GM12864 (cell line): ENCODE measurements around the gene SMOC2.

ENCODE experiments used
- DNase-seq: peaks from one replicate; pipeline ENCODE4 v3.0.0-alpha.2; 2011; ENCODE audit warnings: low read depth
- H3K4me3 ChIP-seq: 2 replicates; pipeline ENCODE4 v1.5.1; 2011; ENCODE audit warnings: mild to moderate bottlenecking, low read depth, low read length, control low read depth
- CTCF ChIP-seq: IDR thresholded peaks from 2 replicates; pipeline ENCODE4 v1.5.1; 2011; ENCODE audit warnings: low read depth, mild to moderate bottlenecking, moderate library complexity, low read length, control low read depth, inconsistent platforms; ENCODE audit errors: missing control alignments

Gene SMOC2

GRCh38 chr6:168542301-168542700 lies 101.3 kb downstream of the SMOC2 start:
- TF ChIP-seq CTCF: no peak
- DNase-seq: no peak

GRCh38 chr6:168545428-168545827 lies 104.4 kb downstream of the SMOC2 start:
- H3K4me3 ChIP-seq: no peak overlapping the region
- TF ChIP-seq CTCF: no peak
- no peak for DNase-seq

More at GRCh38 chr6:168542301-168542700, 101.3 kb downstream of the SMOC2 start:
- H3K4me3 ChIP-seq: no peak overlapping the region

- no peak overlapping the region for H3K4me3 ChIP-seq
- TF ChIP-seq CTCF: no peak
- DNase-seq: no peak
Observed at GRCh38 chr6:168546151-168546550, 105.2 kb downstream of the SMOC2 start.

- no peak for TF ChIP-seq CTCF
- no peak for DNase-seq
- H3K4me3 ChIP-seq: no peak overlapping the region
Observed at GRCh38 chr6:168546730-168547129, 105.7 kb downstream of the SMOC2 start.

GRCh38 chr6:168550326-168550725 lies 109.3 kb downstream of the SMOC2 start:
- no peak overlapping the region for H3K4me3 ChIP-seq
- no peak for TF ChIP-seq CTCF
- DNase-seq: no peak

GRCh38 chr6:168554472-168554871 lies 113.5 kb downstream of the SMOC2 start:
- TF ChIP-seq CTCF: no peak
- no peak overlapping the region for H3K4me3 ChIP-seq
- DNase-seq: no peak

- no peak overlapping the region for H3K4me3 ChIP-seq
- DNase-seq: no peak
- TF ChIP-seq CTCF: no peak
Observed at GRCh38 chr6:168554898-168555617, 114.1 kb downstream of the SMOC2 start.
